DND-41 (cell line): ENCODE data around the gene OR9G1.

ENCODE experiments used
- EZH2 ChIP-seq: IDR thresholded peaks from 3 replicates; pipeline ENCODE4 v1.6.1; 2012; ENCODE audit warnings: borderline replicate concordance, low read depth, mild to moderate bottlenecking, moderate library complexity, low read length, inconsistent platforms; ENCODE audit not compliant: severe bottlenecking
- TF ChIP-seq, protein P1 (sequence below): IDR thresholded peaks from 2 replicates; pipeline ENCODE4 v1.5.1; 2012; ENCODE audit warnings: borderline replicate concordance, low read length, moderate library complexity, mild to moderate bottlenecking; ENCODE audit not compliant: poor library complexity, severe bottlenecking; ENCODE audit errors: extremely low read depth

- TF ChIP-seq, protein P1, sequence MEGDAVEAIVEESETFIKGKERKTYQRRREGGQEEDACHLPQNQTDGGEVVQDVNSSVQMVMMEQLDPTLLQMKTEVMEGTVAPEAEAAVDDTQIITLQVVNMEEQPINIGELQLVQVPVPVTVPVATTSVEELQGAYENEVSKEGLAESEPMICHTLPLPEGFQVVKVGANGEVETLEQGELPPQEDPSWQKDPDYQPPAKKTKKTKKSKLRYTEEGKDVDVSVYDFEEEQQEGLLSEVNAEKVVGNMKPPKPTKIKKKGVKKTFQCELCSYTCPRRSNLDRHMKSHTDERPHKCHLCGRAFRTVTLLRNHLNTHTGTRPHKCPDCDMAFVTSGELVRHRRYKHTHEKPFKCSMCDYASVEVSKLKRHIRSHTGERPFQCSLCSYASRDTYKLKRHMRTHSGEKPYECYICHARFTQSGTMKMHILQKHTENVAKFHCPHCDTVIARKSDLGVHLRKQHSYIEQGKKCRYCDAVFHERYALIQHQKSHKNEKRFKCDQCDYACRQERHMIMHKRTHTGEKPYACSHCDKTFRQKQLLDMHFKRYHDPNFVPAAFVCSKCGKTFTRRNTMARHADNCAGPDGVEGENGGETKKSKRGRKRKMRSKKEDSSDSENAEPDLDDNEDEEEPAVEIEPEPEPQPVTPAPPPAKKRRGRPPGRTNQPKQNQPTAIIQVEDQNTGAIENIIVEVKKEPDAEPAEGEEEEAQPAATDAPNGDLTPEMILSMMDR = no peak
- no peak for TF ChIP-seq EZH2
Measured at GRCh38 chr11:56720513-56720912, 21.6 kb downstream of the OR9G1 start.
